DMS53 treated with DMSO at 0.1 percent for 48 hours (cell line): ENCODE data around the gene PDYN.

Experiments used
- DNase-seq: peaks from one replicate; lab custom pipeline; 2025; ENCODE audit not compliant: unreplicated experiment; lab: John Stamatoyannopoulos, UW

Gene PDYN

DNA sequence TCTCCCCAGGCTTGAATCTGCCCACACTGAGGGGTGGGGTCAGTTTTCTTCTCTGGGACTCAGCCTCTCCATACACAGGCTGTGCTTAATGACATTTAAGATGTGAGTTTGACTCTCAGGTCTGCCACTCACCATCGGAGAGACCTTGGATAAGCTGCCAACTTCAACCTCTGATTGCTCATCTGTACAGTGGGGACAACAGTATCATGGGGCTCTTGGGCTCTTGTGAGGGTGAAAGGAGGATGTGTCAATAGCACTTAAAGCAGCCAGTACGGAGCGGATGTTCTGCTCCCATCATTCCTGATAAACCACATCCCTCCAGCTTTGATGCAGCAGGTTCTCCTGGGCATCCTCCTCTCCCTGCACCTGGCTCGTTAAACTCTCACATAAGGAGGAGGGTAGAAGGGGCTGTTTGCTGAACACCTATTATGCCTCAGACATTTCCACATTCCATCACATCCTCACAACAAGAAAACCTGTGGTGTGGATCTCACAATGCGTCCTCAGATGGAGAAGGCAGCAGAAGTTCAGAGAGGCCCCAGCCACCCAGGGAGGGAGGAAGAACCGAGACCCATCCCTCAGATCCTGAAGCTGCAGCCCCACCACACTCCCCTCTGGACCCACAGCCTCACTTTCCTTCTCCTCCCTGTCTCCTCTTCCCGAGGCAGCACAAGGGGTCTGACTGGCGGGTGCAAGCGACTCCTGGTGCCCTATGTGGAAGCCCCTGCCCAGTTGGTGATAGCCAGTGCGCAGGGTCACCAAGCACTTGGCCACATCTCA is 1.9 kb upstream of the PDYN start:
- no peak for DNase-seq

DNA sequence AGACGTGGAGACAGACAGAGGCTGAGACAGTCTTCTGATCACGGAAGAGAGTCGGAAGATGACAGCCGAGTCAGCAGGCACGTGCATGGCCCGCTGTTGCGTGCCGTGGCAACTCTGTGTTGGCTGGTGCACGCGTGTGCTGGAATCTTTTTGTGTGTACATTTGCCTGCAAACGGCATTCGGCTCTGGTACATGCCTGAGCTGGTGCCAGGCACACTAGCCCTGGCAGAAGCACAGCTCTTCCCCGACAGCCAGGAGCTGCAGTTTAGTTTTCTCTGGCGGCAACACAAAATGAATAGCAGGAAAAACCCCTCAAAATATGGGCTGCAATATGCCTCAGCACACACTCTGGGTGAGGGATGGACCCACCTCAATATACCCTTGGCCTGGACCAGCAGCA is 769 bp upstream of the PDYN start:
- no peak for DNase-seq

DNA sequence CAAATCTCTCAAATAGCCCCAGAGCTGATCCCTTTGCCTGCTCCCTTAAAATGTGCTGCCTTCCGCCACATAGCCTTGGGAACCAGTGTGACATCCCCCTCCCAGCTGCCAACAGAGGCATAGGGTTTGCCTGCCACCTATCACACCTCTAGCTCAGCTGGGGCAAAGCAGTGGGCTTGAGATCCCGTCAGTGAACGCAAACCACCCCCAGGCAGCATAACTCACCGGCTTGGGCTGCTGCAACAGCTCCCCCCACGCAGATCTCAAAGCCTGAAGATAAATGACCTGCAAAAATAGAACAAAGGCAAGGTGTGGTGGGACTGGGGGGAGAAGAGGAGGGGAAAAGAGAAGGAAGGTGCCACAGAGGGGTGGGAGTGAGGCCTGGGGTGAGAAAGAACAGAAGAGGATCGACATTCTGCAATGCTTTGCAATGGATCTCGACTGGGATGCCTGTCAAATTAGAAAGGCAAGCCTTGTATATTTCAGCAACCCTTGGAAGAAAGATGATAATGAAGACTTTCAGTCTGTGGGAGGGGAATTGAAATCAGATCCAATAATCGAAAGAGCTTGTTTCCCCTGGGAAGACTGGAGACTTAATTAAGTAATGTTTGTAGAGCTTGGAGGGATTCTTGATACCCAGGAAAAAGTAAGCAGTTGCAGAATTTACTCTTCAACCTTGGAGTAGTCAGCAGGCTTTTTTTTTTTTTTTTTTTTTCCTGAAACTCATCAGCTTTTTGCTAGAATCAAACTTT is 1.3 kb downstream of the PDYN start:
- DNase-seq, result no peak

DNA sequence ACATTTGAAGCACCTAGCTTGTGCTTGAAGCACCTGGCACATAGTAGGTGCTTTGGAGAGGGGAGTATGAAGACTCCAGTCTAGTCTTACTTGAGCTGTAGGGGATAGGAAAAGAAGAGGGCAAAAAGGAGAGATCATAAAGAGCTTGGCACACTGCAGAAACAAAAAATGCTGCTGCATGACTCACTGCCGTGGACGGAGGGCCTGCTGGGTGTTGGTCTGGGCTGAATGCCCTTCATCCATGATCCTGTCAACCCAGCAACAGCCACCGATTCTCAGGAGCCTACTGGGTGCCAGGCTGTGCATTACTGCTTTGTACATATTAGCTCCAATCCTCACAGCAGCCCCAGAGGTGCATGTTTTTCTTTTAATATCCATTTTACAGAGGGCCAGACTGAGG is 6.0 kb downstream of the PDYN start:
- no peak for DNase-seq

DNA sequence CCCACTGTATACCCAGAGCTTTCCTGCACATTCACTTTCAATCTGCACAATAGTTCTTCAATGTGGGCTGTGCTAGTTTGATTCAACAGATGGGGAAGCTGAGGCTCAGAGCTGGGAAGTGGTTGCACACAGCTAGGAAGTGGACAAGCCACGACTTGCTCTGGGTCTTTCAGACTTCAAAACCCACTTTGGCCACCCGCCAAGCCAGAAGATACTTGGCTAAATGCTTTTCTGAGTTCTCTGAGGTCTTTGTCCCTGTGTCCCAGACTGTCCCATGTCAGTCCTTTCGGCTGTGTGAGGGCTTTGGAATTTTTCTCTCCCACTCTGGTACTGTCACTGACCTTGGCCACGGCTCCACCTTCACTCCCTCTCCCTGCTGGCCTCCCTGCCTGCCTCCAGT is 10.6 kb downstream of the PDYN start:
- no peak for DNase-seq

DNA sequence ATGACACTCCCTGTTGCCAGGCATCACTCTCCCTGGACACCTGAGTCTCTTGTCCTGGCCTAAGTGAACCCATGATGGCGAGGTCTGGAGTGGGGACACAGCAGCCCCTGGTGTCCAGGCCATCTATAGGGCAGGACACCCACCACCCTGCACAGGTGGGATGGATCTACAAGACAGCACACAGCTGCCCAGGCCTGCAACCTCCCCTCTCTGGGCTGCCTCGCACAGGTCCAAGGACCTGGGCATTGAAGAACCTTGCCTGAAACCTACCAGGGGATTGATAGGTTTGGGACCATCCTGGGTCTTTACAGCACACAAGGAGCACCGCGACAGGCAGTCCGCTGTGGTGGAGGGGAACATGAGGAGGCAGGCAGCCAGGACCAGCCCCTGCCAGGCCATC is 11.2 kb downstream of the PDYN start:
- no peak for DNase-seq

DNA sequence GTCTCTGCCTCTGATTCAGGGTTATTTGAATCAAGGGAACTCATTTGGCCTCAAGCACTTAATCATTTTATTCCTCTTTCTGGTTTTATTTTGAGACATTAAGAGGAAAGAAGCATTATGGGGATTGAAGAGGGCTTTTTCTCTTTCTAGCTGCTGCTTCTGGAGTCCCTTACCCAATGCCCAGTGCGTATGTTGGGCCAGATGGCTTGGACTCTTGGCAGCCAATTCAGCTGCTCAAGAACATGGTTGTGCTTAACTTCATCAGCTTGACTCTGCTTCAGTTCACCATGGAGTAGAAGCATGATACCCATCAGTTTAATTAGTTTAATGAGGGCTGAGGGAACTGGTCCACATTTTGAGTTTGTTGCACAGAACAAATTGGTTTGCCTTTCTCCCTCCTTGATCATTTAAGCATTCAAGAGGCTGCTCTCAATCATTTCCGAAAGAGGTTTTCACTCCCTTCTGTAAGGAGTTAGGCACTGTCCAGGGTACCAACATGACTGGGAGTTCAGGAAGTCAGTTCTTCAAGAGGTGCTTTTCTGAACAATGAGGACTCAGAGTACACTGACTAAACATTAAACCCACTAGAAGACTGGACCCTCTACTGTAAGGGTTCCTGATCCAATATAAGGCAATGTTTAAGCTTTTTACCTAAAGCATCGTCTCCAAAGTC is 14.6 kb downstream of the PDYN start:
- no peak for DNase-seq

DNA sequence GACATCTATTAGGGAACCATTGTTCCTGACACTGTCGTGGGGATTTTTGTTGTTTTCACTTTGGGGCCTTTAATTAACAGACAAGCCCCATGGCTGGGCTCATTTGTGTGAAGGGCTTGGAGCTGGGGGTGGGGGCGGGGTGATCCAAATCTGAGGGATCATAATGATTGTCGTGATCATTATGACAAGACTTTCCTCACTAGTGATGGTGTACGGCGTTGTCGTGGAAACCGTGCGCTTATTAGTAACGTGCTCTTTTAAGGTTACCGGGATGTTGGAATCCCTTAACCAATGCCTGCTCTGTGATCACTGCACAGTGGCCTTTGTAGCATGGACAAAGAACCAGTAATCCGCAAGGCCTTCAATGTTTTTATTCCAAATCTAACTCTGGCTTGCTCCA is 18.6 kb downstream of the PDYN start:
- DNase-seq, result no peak

DNA sequence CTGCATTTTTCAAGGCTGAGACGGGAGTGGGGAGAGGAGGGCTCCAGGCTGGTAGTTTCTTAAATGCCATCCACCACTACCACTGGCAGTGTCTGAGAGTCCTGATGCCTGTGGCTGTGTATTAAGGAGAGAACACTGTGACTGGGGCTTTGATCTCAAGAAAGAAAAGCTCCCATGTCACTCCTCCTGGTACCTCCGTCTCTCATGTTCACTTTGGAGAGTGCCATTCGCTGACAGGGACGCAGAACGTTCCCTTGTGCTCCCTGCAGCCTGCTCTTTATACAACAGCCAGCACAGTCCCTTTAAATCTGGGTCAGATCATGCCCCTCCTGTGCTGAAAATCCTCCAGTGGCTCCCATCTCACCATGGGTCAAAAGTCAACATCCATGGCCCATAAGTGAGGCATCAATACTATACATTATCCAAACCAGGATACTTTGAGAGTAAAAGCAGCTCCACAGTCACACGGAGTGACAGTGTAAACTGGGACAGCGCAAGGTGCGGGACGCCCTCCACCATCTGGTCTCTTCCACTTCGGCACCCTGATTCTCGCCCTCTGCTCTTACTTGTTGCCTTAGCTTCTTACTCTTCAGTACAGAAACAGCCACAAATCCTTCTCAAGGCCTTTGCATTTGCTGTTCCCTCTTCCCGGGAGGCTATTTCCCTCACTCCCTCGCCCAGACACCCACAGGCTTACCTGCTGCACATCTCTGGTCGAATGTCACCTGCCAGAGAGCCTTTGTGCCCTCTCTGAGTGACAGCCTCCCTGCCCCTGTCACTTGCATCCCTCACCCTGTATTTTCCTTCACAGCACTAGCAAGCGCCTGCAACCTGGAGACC is 20.0 kb downstream of the PDYN start:
- no peak for DNase-seq

DNA sequence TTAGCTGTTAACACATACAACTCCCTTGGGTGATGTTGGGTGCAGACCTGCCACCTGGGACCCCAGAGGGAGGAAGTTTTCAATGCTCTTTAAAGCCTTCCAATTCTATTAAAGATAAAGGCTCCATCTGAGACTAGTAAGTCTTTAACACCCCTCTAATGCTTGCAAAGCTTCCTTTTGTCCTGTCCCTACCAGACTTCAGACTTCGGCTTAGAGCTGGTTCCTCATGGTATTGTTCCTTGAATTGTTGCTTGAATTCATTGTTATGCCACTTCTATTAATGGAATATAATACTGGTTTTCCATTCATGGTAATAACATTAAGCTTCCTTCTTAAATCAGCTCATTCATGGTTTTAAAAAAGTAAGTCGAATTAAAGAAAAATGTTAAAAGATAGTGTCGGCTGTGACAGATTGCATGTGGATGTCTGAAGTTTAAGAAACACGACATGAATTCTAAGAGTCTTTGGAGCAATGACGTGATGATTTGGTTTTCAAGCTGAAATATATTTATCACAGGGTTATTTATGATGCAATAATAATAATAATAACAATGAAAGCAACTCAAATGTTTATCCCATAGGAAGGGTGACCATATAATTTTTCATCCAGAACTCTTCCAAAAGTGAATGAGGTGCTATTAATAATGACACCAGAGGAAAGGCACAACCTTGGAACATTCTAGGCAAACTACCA is 21.8 kb downstream of the PDYN start:
- DNase-seq, result no peak

DNA sequence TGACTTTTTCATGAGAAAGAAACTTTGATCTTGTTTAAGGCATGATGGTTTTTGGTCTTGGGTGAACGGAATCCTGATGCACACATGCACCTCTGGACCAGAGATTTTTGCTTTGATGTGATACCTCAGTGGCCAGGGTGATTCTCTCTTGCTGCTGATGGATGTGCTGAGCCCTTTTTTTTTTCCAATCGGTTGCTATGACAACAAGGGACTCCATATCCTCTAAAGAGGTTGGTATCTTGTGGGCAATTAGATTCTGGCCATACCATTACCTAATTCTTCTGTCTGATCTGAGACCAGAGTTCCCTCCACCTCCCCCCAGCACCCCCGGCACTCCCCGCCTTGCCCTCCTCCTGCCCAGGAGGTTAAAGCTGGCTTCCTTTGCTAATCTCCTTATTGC is 24.9 kb downstream of the PDYN start:
- no peak for DNase-seq

DNA sequence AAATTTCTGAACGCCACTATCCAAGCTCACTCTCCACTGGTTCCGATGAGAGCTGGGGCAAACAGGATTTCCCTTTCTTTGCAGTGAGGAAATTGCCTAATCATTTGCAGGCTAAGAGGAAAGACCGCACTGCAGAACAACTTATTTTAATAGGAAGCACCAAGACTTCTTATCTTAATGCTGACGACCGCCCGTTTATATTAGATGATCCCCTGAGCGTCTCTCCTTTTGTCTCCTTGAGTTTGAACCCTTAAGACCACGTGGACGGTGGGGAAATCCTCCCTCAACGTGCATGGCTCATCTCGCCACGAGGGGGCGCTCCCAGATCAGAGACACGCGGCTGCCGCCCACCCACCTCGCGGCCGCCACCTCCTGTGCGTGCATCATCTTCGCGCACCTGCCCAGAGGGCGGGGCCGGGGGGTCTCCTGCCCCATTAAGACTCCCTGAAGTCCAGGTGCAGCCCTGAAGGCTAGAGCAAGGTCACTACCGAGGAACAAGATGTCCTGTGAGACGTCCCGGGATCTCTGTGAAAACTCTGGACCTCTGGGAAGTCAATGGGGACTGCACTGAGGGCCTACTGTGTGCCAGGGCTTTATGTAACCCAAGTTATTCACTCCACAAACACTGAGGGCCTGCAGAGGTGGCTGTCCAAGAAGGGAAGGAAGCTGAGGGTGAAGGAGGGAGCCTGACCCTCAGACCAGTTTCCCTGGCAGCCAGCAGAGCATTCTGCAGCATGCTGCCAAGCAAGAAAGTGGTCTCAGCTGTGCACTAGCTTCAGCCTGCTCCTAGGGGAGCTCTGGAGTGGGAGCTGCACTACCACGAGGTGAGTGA is 28.1 kb downstream of the PDYN start:
- peak; percentile 2 for DNase-seq

DNA sequence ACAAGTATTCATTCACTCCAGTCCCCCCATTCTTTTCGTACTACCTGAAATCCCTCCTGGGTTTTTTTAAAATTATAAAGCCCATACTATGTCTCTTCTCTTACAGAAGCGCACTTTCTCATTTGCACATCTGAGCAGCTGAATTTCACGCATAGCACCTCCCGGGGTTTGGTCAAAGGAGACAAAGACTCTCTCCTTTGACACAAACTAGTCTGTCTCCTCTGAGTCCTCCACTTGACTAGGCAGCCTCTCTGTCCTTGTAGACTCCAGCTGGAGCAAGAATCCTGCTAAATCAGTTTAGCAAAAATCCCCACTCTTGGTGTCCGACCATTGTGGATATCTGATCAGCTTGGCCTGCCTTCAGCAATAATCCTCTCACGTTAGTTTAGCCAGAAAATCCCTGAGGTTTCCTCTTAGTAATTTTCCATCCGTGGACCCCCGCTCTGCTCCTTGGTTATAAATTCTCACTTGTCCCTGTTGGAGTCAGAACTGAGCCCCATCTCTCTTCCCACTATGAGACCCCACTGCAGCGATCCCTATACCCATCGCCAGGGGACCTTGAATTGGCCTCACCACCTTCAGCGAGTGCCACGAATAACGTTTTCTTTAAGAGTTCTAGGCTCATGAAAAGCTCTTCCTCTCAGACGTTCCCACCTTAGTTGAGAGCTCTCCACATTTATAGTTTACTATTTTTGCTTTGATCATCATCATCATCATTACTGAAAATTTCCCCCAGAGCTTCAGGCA is 29.0 kb downstream of the PDYN start:
- DNase-seq, result no peak

DNA sequence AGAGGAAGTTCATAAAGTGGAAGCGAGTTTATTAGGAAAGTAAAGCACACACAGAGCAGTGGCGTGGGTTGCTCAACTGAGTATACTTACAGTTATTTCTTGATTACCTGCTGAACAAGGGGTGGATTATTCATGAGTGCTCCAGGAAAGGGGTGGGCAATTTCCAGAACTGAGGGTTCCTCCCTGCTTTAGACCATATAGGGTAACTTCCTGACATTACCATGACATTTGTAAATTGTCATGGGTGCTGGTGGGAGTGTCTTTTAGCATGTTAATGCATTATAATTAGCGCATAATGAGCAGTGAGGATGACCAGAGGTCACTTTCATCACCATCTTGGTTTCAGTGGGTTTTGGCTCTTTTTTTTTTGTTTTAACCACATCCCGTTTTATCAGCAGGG is 29.8 kb downstream of the PDYN start:
- DNase-seq, result no peak

DNA sequence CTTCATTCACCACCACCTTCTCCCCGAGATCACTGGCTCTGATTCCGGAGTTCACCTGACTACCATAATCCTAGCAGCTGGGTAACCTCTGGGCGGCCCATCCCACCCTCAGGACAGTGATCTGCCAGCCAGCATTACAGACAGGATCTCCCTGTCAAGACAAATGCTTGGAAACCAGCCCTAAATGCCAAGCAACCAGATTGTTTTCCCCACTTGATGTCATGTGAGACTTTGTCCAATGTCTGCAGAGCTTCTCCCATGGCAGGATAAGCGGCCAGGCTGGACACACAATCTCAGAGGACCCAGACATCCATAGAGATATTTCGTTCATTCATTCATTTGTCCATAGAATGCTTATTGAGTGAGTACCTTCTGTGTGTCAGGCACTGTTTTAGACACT is 32.5 kb downstream of the PDYN start:
- DNase-seq, result no peak

DNA sequence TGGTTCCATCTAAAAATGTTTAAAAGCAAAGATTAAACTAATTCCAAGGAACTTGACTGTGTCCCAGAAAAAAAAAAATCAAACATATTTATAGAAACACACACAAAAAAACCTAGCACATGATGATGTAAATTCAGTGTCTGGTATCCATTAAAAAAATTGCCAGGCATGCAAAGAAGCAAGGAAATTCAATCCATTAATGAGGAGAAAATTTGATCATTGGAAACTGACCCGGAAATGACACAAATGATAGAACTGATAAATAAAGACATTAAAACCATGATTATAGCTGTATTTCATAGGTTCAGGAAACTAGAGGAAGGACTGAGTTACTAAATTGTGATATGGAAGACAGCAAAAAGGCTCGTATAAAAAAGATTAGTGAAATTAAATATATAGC is 34.7 kb downstream of the PDYN start:
- DNase-seq, result no peak

DNA sequence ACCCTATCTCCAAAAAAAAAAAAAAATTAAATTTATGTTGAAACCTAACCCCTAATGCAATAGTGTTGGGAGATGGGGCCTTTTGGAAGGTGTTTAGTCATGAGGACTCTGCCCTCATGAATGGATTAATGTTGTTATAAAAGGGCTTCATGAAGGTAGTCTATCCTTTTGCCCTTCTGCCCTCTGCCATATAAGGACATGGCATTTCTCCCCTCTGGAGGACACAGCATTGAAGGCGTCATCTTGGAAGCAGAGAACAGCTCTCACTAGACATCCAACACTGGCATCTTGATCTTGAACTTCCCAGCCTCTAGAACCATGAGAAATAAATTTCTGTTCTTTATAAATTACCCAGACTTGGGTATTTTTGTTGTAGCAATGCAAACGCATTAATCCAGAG is 35.4 kb downstream of the PDYN start:
- DNase-seq, result no peak

DNA sequence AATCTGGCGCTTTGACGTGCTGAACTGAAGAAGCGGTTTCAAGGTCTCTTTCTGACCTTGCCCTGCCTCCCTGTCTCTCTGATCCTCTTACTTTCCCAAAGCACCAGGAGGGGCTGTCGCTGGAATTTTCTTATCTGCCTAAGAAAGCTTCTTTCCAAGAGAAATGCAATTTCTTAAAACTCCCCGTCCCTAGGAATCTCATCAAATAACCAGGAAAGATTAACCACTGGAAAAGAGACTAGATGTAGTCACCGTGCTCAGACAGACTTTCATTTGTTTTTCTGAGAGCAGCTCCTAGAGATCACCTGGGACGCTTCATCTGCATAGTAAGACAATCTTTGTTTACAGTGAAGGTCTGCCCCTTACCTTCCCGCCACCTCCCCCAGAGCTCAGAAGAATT is 38.6 kb downstream of the PDYN start:
- no peak for DNase-seq

DNA sequence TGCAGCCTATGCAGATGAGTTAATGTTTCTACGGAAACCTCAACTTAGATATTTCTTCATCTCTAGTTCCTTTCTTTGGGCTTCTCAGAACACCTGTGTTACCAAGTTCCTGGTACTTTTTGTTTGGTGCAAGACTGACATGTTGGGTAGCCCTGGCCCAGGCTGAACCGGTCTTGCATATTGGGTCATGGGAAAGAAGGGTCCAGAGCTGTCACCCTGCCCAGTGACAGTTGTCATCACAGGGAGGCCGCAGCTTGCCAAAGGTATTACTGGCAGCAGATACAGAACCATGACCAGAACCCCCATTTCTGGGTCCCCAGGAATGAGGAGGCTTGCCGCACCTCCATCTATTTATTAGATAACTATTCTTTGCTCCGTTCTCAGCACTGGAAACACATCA is 40.2 kb downstream of the PDYN start:
- DNase-seq, result no peak
